ENCODE results near the gene TCEA3. TPM values are rescaled to one million over a fixed set of nuclear protein-coding genes. Genes with fewer than 3 reads are reported as not detected.
A peak's percentile ranks its signal among the peaks of the same experiment; 100 is the strongest.

The TCEA3 gene
- total RNA-seq, 1 donor from 2014 or later = 6.6 TPM

DNA sequence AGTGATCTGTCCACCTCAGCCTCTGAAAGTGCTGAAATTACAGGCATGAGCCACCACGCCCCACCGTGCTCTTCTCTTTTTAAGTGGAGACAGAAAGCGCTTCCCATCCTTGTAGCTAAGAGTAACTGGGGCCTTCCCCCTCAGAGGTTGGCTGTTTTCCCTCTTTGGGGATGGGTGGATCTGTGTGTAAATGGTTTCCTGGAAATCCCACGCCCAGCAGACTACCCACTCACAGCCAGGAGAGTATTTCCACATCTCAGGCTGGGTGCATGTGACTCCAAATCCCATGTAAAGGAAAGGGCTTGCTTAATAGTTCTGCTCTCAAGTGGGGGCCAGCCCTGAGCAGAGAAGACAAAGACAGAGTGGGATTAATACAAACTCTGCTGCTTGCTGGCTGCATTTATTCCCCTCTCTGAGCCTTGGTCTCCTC lies 19.6 kb upstream of the TCEA3 start:
- H3K4me3 ChIP-seq (ENCODE audit: low read depth, low read length) = no peak overlapping the region
- no peak for TF ChIP-seq CTCF (IDR thresholded peaks at IDR 0.05; ENCODE audit: insufficient read depth, low read length, severe bottlenecking)
- FAIRE-seq = no peak

DNA sequence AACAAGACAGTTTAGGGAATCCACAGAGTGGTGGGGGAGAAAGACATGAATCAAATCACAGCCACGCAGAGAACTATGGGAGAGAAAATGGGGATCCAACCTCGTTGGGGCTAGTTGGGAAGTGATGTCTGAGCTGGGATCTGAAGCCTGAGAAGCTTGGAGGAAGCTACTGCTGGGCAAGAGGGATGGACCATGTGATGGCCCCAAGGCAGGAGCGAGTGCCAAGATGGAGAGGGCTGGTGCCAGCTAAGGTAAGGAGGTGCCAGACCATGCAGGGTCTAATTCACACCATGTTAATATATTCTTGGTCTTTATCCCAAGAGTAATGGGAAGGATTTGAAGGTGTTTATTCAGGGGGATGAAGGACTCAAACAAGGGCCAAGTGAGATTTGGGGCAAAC lies 18.2 kb upstream of the TCEA3 start:
- Histone ChIP-seq H3K4me3 (ENCODE audit: low read depth, low read length) (no peak overlapping the region), H3K27me3 (ENCODE audit: control insufficient read depth, insufficient read depth, low read length) (peaks cover 3% of the 10 kb centered on the region), H3K36me3 (ENCODE audit: control insufficient read depth, insufficient read depth, low read length) (no peaks in the 10 kb centered on the region)
- DNase-seq (ENCODE audit: low read depth) (no peak), FAIRE-seq (no peak)
- no peak for TF ChIP-seq CTCF (IDR thresholded peaks at IDR 0.05; ENCODE audit: insufficient read depth, low read length, severe bottlenecking)

More for the DNA sequence above, 19.6 kb upstream of the TCEA3 start:
- no peak for DNase-seq (ENCODE audit: low read depth)
- Histone ChIP-seq H3K27me3 (ENCODE audit: control insufficient read depth, insufficient read depth, low read length) (peaks cover 3% of the 10 kb centered on the region), H3K36me3 (ENCODE audit: control insufficient read depth, insufficient read depth, low read length) (no peaks in the 10 kb centered on the region)

DNA sequence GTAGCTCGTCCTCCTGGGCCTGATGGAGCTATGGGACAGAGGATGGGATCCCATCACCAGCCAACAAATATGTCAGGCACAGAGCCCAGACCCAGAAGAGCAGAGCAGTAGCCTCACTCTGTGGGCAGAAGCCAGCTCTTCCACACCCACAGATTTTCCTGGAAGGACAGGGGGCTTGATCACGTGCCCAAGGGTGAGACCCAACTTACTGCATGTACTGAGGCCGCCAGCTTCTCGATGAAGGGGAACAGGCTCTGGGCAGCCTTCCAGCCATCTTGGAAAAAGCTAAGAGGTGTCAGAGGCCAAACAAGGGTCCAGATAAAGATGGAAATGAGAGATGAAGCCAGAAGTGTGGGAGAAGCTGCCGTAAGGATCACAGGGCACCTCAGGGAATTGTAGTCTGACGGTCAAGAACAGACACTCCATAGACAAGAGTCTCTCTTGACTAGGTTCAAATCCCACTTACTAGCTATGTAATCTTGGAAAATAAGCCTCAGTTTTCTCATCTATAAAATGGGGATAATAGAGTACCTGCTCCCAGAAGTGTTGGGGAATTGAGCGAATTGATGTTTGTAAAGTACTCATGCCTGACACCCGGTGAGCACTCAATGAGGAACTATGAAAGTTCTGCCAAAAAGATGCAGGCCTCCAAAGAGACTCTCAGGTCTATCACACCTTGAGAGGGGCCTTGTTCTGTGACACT lies 17.0 kb upstream of the TCEA3 start:
- no peaks in the 10 kb centered on the region for H3K36me3 ChIP-seq (ENCODE audit: control insufficient read depth, insufficient read depth, low read length)
- H3K27me3 ChIP-seq (ENCODE audit: control insufficient read depth, insufficient read depth, low read length) = peaks cover 3% of the 10 kb centered on the region
- no peak for TF ChIP-seq CTCF (IDR thresholded peaks at IDR 0.05; ENCODE audit: insufficient read depth, low read length, severe bottlenecking)
- H3K4me3 ChIP-seq (ENCODE audit: low read depth, low read length) = no peak overlapping the region
- DNase-seq (ENCODE audit: low read depth) = no peak
- no peak for FAIRE-seq

GRCh38 chr1:23438545-23438944 lies 14.0 kb upstream of the TCEA3 start:
- DNase-seq (ENCODE audit: low read depth) (no peak), FAIRE-seq (no peak)
- no peak for TF ChIP-seq CTCF (IDR thresholded peaks at IDR 0.05; ENCODE audit: insufficient read depth, low read length, severe bottlenecking)
- Histone ChIP-seq H3K36me3 (ENCODE audit: control insufficient read depth, insufficient read depth, low read length) (no peaks in the 10 kb centered on the region), H3K27me3 (ENCODE audit: control insufficient read depth, insufficient read depth, low read length) (peaks cover 5% of the 10 kb centered on the region), H3K4me3 (ENCODE audit: low read depth, low read length) (no peak overlapping the region)

DNA sequence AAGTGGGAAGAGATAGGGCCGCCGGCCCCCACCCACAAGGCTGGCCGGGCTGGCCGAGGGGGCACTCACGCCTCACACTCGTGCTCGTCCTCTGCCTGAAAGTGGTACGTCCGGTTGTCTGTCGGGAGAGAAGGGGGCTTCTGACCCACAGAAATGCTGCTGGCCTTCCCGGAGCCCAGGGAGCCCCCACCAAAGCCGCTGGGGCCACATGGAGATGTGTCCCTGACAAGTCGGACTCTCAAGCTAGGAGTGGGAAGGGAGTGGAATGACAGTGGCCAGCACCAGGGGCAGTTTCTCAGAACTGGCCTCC lies 12.8 kb upstream of the TCEA3 start:
- H3K36me3 ChIP-seq (ENCODE audit: control insufficient read depth, insufficient read depth, low read length) = no peaks in the 10 kb centered on the region
- H3K4me3 ChIP-seq (ENCODE audit: low read depth, low read length) = no peak overlapping the region
- peak; percentile 66 for FAIRE-seq
- H3K27me3 ChIP-seq (ENCODE audit: control insufficient read depth, insufficient read depth, low read length) = peaks cover 5% of the 10 kb centered on the region
- TF ChIP-seq CTCF (IDR thresholded peaks at IDR 0.05; ENCODE audit: insufficient read depth, low read length, severe bottlenecking) = no peak
- DNase-seq (ENCODE audit: low read depth) = no peak
